PC-9 (cell line): ENCODE data around the gene C2orf69.

Source experiments
- EZH2 ChIP-seq: fragments of 200-600 bp; sonication (generic); IDR thresholded peaks from 2 replicates; pipeline ENCODE4 v1.8.0; 2017; ENCODE audit warnings: antibody characterized with exemption, low read depth
- TF ChIP-seq, protein P1 (sequence below): fragments of 200-600 bp; sonication (generic); conservative IDR thresholded peaks from 2 replicates; pipeline ENCODE4 v1.6.1; 2017; ENCODE audit warnings: mixed run types, antibody characterized with exemption, mild to moderate bottlenecking, moderate library complexity

DNA sequence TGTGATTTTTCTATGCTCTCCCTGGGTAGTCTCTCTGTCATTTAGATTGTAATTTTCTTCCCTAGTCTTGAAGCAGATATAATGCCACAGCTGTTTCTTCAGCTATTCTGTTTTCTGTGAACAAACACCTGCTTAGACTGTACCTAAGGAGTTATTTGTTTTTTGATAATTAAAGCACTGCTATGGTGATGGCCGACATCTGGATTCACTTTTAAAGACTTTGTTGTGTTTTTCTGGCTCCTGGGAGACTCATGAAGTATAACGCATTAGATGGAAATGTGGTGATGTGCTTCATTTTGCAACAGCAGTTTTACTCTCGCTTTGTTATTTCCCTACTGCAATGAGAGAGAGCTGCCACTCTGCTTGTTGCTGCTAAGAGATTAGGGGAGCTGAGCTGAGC, 15.7 kb upstream of the C2orf69 start:
- TF ChIP-seq, protein P1, sequence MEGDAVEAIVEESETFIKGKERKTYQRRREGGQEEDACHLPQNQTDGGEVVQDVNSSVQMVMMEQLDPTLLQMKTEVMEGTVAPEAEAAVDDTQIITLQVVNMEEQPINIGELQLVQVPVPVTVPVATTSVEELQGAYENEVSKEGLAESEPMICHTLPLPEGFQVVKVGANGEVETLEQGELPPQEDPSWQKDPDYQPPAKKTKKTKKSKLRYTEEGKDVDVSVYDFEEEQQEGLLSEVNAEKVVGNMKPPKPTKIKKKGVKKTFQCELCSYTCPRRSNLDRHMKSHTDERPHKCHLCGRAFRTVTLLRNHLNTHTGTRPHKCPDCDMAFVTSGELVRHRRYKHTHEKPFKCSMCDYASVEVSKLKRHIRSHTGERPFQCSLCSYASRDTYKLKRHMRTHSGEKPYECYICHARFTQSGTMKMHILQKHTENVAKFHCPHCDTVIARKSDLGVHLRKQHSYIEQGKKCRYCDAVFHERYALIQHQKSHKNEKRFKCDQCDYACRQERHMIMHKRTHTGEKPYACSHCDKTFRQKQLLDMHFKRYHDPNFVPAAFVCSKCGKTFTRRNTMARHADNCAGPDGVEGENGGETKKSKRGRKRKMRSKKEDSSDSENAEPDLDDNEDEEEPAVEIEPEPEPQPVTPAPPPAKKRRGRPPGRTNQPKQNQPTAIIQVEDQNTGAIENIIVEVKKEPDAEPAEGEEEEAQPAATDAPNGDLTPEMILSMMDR, result no peak
- no peak for TF ChIP-seq EZH2
